Stimulated activated naive CD4-positive, alpha-beta T cell treated with Interleukin-2 at 50 U/mL for 16 hours (primary cell): ENCODE data around the gene PGPEP1.
"Not testable (repeated sequence)": the region's sequence is repeated elsewhere in the genome, so short reads cannot be mapped to it uniquely, and the experiment has no call there.

Source experiments
- DNase-seq: peaks from one replicate; lab custom pipeline; 2025; lab: John Stamatoyannopoulos, UW

Gene PGPEP1

DNA sequence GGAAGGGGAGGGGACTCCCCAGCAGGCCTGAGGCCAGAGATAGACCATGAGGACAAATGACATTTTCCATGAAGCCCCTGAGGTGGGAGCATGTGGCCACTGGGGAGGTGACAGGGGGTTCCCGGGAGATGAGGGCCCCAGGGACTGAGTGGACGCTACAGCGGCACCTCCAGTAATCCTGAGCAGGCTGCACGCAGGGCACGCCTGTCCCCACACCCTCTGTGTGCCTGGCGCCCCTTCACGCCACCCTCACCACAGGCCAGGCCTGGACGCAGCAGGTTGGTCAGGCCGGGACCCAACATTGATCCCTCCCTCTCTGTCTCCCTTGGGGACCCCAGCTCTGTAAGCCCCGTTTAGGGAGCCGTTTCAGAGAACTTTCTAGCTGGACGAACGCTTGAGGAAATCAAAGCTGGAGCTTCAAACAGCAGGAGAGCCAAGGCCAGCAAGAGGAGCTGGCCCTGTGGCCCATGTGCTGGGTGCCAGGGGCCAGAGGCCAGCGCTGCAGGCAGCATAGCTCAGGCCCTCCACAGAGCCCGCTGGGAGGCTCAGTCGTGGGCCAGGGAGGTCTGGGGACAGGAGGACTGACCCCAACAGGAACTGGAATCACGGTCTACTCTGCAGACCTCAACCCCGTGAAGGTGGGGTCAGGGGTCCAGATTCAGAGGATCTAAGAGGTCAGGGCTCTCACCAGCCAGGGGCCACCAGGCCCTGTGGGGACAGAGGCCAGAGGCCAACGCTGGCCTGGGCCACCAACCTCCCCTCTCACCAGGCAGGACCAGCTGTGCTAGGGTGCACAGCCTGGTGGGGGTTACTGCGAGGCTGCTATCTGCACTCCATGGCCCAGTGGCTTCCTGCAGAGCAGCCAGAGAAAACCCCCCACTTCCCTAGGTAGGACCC, 32.1 kb upstream of the PGPEP1 start:
- no peak for DNase-seq

DNA sequence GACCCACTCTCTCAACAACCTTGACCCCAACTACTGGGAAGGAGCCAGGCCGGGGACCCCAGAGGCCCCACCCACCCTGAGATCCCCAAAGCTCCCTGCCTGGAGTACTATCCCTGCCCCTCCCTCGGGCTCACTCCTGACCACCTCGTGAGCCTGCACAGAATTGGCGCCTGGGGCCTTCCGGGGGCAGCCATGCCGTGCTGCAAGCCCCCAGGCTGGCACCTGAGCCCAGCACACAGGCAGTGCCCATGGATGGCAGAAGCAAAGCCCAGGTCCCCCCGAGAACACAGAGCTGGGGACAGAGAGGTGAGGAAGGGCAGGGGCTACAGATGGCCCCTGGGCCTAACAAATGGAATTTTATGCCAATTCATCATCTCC, 31.5 kb upstream of the PGPEP1 start:
- no peak for DNase-seq

DNA sequence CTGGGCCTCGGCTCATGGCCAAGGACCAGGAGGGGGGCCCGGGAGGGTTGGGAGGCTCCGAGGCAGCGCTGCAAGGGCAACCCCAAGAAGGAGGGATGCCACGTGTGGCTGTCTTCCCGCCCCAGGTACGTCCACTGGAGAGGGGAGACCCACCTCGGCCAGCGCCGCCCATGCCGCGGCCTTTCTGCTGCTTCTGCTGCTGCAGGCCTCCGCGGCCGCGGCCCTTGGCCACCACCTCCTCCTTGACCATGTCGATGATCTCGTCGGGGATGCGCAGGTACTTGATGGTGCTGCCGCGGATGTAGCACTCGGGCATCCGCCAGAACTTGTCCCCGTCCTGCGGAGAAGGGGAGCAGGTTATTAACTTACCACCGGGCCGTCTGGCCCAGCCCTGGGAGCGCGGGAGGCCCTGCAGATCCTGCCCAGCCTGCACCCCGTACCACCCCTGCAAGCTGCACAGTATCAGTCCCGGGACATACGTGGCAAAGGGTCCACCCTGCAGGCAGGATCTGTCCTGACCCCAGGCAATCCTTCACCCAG, 30.8 kb upstream of the PGPEP1 start:
- no peak for DNase-seq

DNA sequence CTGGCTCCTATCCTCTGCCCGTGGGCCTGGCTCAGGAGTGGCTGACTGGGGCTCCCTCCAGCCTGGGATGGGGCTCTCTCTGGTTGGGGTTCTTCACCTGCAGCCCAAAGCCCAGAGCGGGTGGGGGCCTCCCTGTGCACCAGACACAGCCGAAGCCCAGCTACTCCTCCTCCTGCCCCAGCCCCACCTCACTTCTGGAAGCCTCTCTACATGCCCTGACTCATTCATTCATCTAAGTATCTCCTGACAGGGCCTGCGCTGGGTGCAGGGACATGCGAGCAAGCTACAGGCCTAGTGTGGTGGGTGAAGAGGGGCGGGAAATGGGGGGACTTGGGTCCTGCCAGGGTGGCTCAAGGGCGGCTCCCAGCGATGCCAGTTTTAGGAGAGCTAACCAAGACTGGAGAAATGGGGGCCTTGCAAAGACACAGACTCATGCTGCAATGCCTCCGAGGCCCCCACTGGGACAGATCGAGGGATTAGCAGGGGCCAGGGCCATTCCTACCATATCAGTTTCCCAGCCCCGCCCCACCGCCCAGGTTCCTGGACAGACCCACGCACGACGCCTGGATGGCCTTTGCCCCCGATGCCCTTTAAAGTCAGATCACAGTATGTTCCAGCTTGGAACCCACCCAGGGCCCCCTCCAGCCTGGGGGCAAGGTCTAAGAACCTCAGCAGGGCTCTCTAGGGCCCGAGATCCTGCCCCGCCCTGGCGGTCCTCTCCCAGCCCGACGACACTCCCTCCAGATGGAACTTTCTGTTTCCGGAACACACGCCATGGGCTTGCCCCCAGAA, 30.1 kb upstream of the PGPEP1 start:
- DNase-seq, result no peak

DNA sequence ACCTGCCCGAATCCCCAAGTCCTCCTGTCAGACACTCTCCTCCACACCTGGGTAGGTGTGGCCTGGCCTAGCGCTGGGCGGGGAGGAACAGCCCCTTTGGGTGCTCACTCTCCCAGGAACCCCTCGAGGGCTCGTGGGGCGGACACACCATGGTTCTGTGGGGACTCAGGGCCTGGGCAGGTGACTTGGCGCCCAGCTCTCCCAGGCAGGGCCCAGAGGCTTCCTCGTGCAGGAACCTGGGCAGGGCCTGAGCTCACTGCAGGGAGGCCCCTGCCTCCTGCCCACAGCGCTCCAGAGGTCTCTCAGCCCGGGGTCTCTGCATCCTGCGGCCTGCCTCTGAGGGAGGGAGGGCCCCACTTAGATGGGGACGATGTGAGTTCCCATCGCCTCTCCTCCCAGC, 29.4 kb upstream of the PGPEP1 start:
- no peak for DNase-seq

DNA sequence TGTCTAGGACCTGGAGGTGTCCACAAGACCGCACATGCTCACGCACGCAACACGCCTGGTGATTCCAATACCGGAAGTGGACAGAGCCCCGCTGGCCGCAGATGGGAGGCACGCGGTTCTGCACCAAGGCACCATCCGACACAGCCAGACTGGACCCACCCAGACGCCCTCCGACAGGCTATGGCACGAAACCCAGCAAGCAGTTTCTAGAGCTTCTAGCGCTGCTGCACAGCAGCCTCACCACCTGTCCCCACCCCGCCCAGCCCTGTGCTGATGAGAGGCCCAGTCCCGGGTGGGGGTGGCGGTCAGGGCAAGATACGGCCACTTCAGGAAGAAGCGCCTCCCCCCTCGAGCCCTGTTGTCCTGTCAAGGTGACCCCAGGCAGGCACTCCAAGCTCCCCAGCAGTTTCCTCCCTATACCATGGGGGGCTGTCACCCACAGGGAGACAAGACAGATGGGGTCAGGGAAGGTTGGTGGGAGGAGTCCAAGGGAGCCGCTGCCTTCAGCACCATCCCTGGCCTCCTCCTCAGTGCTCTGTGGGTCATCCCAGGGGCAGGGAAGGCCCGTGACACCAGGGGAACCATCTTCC, 28.8 kb upstream of the PGPEP1 start:
- no peak for DNase-seq

DNA sequence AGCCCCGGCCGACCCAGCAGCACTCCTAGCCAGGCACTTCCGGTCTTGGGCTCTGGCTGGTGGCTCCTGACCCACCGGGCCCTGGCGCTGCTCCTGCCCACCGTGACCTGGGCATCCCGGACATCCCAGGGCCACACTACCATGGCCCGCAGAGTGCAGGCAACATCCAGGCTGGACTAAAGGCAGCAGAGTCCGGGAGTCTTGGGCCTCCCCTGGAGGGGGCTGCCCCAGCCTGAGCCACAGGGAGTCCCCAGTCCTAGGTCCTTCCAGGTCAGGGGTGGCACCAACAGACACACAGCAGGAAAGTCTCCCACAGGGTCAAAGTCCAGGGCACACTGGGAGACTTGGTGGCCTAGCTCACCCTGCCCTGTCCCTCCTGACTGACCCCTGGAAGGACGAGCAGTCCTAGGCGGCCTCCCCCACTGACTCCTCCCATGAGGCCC, 28.3 kb upstream of the PGPEP1 start:
- DNase-seq, result no peak

DNA sequence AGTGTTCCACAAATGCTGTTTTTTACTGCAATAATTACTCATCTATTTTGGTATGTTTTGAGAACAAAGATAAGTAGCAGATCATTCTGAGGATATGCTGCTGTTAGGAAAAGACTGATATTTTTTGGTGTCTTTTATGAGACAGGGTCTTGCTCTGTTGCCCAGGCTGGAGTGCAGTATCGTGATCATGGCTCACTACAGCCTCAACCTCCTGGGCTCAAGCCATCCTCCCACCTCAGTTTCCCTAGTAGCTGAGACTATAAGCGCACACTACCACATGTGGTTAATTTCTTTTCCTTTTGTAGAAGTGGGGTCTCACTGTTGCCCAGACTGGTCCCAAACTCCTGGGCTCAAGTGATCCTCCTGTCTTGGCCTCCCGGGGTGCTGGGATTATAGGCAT, 27.0 kb upstream of the PGPEP1 start:
- DNase-seq, result no peak

DNA sequence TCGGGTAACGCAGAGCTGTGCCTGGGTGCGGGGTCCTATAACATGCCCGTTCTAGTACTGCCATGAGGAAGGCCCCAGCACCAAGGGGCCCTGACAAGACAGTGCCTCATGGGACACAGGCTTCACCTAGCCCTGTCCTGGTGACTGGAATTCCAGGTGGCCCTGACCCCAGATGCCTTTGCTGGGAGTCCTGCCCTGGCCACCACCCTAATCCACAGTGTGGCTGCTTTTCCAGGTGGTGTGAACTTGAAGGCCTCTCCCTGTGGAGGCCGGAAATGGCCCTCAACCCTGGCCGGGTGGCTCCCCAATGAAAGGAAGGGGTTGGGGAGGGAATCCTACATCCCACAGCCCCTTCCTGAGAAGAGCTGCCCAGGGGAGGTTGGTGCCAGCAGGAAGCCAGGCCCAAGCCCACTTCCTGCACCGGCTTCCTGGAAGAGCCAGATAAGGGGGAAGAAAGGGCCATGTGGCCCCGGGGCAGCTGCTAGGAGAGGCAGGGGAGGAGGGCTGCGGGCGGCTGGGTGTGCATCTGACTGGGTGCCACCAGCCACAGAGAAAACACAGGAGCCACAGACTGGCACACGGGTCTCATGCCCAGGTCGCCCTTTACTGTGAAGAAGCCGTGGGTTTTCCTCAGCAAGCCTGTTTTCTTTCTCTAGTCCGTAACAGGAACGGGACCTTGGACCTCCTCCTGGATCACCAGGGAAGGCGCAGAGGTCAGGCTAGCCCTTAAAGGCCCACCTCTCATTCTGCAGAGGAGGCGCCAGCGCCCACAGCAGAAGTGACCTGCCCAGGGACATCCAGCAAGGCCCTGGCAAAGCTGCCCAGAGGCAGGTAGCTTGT, 22.2 kb upstream of the PGPEP1 start:
- peak; percentile 23 for DNase-seq

DNA sequence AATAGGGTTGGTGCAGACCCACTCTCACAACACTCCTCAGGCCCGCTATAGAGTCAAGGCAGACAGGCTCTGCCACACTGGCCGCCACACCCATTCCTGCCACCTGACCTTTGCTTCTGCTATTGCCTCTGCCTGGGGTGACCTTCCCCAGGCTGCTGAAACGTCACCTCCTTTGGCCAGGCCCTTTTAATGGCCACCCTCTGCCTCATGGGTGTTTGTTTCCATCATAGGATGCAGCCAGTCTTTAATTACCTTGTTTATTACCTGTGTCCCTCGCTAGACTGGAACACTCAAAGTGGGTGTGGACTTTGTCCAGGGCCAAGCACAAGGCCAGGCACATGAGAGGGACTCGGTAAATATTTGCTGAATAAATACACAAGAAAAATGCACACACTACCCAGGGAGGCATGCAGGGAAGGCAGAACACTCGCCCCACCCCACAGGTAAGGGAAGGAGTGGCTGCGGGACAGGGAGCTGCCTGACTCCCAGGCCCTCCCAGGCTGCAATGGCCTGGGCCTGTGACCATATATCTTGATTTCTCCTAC, 20.7 kb upstream of the PGPEP1 start:
- DNase-seq, result no peak

DNA sequence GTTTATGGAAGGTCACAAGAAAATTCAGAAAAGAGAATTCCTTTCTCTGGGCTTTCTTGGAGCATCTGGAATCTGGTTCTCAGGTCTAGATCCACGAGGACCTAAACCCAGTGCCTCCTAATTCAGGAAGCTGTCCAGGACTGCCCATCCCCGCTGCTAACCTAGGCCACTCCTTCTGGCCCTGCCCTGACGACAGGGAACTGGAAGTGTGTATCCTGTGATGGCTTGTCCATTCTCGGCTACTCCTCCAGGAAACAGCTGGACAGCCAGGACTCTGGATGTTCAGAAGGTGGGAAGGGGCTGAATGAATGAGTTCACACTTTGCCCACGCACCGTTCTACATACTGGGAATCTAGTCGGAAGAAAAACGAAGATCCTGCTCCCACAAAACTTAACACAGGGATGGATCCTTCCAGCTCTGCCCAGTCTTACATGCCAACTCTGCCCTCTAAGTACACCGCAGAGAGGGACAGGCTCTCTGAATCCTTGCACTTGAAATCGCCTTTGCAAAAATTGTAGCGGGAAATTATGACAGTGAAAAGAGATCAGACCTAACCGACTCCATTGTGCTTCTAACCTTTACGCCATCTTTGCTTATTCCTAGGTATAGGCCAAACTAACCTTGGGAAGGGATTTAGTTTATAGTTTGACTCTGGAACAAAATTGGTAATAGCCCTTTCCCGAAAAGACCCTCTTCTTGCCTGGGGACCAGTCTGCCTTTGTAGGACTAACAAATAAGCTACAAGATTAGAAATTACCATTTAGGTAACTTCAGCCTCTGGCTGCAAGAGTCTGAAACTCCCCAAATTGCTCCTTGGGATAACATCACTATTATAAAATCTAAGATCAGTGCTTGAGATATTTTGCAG, 19.3 kb upstream of the PGPEP1 start:
- no peak for DNase-seq

DNA sequence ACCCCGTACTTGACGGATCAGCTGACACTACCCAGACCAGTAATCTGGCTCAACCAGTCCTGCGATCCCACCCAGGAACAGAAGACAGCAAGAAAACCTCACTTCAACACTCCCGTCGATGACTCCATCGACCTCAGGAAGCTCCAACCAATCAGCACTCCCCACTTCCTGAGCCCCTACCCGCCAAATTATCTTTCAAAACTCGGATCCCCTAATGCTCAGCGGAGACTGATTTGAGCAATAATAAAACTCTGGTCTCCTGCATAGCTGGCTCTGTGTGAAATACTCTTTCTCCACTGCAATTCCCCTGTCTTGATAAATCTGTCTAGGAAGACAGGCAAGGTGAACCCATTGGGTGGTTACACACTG, 18.7 kb upstream of the PGPEP1 start:
- no peak for DNase-seq

DNA sequence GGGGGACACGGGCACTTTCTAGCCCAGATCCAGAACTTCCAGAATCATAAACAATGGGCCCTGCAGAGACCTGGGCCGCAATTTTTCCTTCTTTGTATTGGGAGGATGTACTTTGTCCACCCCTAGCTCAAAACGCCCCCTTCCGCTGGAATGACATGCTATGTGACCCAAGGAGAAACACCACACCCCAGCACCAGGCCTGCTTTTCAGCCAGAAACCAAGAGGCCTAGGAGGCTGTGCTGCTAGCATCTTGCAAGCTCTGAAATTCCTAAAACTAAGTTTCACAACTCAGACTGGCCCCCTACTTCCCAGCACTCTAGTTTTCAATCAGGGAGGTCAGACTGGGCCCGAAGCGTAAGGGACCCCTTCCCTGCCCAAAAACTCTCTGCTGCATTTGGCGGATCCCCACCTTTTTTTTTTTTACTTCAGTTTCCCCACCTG, 18.1 kb upstream of the PGPEP1 start:
- no peak for DNase-seq

DNA sequence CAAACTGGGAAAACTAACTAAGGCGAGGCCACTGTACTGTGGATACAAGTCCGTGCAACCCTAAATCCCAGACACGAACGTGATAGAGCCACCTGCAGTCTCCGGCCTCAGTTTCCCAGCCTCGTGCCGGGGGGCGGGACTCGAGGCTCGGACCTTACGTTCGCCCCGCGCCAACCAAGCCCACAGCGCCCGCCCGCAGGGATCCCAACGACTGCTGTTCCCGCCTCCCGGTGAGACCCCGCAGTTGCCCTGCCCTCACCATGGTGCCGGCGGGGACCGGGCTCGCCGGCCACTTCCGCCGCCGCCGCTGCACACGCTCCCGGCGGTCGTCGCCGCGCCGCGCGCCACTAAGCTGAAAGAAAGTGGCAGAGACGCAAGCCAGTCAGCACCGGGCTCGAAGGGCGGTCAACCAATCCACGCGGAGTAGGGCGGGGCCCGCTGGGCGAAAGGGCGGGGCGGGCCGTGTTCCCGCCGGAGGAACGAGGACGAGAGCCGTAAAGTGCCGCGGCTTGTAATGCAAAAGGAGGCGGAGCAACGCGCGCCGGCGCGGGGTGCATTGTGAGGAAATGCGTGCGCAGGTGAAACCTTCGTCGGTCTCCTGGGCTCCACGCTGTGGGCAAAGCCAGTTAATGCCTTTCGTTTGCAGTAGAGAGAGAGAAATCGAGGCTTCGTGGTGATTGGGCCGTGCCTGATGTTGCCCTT, 17.5 kb upstream of the PGPEP1 start, which contains the start of gene LSM4:
Gene LSM4, minus strand, starts transcription at position 318 of the 702 bp plus-strand sequence. Its CDS starts 56 bp downstream, at position 262.
- DNase-seq, result peak; percentile 98

DNA sequence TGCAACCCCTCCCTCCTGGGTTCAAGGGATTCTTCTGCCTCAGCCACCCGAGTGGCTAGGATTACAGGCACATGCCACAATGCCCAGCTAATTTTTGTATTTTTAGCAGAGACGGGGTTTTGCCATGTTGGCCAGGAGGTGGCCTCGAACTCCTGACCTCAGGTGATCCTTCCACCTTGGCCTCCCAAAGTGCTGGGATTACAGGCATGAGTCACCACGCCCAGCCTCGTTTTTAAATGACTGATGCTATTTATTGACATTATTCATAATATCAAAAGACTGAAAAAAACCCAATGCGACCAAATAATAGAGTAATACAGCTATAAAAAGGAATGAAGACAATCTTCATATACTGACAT, 16.0 kb upstream of the PGPEP1 start:
- DNase-seq, result not testable (repeated sequence)

DNA sequence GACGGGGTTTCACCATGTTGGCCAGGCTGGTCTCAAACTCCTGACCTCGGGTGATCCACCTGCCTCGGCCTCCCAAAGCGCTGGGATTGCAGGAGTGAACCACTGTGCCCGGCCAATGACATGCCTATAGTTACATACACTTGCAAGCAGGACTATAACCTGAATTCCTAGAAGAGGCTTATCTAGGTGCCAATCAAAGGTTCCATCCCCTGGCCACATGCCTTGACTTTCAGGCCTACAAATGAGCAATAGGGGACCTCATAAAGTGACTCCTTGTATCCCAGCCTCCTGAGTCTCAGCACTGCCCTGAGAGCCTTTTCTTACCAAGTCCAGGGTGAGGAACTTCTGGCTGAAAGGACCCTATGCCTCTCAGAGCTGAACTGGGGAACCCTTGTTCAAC, 13.6 kb upstream of the PGPEP1 start:
- no peak for DNase-seq

DNA sequence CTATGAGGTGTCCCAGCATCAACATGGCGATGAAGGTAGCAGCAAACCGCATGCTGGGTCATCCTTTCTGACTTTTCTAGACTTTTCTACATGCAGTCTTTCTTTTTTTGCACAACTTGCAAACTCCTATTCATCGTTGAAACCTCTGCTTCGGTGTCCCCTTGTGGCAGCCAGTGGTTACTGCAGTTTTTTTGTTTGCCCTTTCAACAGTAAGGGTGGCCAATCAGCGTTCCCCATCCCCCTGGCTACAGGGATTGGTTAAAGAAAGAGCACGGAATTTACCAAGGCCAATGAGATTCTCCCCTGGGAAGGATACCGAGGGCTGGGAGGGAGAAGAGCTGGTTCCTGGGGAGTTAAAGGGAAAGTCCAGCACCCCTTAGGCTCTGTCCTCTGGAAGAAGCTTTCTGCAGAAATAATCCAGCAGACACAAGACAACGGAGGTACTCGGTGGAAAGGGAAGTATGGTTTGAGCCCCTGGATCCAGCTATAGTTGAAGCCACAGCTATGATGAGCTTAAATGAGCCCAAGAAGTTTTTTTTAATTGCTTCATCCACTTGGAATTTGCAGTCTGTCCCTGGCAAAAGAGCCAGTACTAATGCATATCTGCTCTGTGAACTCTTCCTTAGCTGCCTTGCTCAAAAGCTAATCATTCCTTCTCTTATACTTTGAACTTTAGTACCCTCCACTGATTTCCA, 11.9 kb upstream of the PGPEP1 start:
- DNase-seq, result peak; percentile 83

DNA sequence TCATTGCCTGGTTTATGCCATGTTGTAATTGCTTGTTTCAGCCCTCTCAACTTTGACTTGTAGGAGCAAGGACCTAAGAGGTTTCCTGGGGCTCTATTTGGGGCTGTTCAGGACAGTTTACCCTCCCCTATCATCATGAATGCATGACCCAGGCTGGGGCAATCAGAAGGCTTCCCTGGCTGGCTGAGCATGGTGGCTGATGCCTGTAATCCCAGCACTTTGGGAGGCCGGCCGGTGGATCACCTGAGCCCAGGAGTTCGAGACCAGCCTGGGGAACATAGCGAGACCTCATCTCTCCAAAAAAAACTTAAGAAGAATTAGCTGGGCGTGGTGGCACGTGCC, 11.4 kb upstream of the PGPEP1 start:
- DNase-seq, result no peak

DNA sequence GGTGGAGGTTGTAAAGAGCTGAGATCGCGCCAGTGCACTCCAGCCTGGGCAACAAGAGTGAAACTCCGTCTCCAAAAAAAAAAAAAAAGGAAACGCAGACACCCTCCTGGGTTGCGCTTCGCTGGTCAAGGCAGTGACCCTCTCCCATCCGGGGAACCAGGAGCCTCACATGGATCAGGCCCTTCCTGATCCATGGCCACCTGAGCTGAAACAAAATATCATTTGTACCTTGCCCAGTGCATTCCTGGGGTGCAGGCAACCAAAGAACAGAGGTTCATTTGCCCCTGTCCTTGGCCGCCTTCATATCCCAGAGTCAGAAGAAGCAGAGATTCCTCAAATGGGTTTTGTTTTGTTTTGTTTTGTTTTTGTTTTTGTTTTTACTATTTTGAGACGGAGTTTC, 9.5 kb upstream of the PGPEP1 start:
- no peak for DNase-seq
